ENCODE results near the gene COL4A2.

Gene COL4A2

DNA sequence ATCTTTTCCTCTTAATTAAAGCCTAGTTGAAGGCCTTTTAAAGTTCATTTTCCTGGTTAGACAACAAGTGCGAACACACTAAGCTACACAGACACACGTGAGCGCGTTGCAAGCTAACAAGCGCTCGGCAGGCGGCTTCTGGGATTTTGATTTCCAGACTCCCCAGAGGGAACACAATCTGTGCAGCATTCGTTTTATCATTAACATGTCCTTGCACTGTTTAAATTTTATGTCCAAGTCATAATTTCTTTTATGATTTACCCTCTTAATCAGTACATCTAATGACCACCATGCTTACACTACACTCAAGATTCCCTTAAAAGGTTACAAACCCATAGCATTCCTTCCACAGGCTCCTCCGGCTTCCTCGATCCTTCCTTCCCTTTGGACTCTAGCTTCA, 16.9 kb upstream of the COL4A2 start:
- DNase-seq (ENCODE audit: low read depth), result no peak

DNA sequence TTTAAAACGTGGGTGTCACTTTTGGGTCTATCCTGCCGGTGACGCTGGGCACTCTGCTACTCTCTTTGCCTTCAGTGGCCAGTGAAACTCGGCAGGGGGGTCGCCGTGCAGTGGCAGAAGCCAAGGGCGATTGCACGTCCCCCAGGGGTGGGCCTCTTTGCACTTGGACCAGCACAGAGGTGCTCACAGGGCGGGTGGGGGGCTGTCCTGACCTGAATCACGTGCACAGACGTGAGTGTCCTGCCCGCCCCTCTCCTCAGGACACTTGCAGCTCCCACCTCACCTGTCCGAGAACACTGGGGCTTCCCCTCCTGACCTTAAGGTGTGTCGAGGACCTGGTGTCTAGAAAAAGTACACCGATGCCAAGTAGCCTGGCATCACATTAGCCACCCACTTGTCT, 16.3 kb upstream of the COL4A2 start:
- no peak for DNase-seq (ENCODE audit: low read depth)

DNA sequence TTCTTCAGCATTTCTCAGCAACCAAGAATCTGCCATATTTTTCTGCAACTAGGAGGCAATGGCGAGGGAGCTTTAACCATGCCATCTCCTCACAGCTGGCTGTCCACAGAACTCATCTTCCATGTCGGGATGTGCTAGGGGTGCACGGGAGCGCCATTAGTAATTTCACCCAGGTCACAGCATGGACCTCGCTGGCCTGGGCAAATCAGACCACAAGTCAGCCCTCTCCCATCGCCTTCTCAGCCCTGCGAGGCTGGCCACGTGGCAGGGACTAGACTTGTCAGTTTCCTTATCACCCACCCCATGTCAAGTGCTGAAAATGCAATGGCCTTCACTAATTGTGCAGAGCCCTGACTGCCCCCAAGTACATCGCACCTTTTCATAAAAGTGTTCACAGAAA, 15.8 kb upstream of the COL4A2 start:
- no peak for DNase-seq (ENCODE audit: low read depth)

GRCh38 chr13:110293037-110293436, 14.0 kb upstream of the COL4A2 start:
- no peak for DNase-seq (ENCODE audit: low read depth)

GRCh38 chr13:110293649-110294048, 13.4 kb upstream of the COL4A2 start:
- no peak for DNase-seq (ENCODE audit: low read depth)

- peak; percentile 51 for DNase-seq (ENCODE audit: low read depth)
Observed at GRCh38 chr13:110294146-110294545, 12.9 kb upstream of the COL4A2 start.

DNA sequence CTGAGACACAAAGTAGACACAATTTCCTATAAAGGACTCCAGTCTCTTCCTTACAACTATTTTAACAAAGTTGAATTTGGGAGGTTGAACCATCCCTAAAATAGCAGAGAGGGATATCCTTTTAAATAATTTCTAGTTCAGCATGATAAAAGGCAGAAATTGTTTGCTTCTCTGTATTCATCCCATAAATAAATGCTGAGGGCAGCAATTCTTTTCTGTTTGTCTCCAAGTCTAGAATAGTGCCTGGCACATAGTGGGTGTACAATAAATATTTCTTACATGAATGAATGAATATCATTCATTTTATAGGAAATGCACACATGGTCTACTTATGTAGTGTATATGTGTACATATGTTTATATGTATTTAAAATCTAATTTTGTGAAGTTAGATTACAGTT, 12.5 kb upstream of the COL4A2 start:
- DNase-seq (ENCODE audit: low read depth), result no peak

- DNase-seq (ENCODE audit: low read depth), result no peak
Observed at GRCh38 chr13:110297011-110297410, 10.1 kb upstream of the COL4A2 start.

GRCh38 chr13:110297766-110298504, 9.1 kb upstream of the COL4A2 start:
- DNase-seq (ENCODE audit: low read depth), result peak; percentile 36

DNA sequence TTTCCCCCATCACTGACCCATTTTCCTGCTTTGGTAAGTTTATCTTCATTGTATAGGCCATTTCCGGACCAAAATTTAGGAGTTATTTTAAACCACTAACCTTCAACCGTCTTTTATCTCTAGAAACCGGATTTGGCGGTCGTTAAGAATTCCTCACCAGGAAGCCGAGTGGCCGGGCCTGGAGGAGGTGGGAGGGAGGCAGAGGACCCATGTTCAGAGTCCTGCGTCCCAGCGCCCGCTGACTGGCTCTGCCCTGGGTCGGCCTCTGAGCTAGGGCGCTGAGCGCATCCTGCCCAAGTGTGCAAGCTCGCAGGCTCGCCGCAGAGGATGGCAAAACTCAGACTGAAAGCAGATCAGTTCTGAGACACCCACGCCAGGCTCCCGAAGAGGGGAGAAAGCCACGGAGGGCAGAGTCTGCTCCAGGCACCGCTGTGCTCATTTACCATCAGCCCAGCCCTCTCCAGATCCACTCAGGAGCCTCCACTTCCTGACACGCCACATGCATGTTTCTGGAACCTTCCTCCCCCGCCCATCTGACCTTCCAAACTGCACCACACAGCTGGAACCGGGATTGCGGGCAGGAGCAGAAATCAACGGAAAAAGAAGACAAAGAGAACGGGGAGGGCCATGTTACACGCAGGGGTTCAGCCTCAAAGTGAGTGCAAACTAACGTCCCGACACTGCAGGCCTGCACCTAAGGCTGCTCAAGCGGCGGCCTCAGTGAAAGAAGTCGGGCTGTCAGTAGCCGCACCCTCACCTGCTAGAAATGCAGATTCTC, 8.4 kb upstream of the COL4A2 start:
- peak; percentile 24 for DNase-seq (ENCODE audit: low read depth)

GRCh38 chr13:110299283-110299840, 7.7 kb upstream of the COL4A2 start:
- DNase-seq (ENCODE audit: low read depth), result no peak

DNA sequence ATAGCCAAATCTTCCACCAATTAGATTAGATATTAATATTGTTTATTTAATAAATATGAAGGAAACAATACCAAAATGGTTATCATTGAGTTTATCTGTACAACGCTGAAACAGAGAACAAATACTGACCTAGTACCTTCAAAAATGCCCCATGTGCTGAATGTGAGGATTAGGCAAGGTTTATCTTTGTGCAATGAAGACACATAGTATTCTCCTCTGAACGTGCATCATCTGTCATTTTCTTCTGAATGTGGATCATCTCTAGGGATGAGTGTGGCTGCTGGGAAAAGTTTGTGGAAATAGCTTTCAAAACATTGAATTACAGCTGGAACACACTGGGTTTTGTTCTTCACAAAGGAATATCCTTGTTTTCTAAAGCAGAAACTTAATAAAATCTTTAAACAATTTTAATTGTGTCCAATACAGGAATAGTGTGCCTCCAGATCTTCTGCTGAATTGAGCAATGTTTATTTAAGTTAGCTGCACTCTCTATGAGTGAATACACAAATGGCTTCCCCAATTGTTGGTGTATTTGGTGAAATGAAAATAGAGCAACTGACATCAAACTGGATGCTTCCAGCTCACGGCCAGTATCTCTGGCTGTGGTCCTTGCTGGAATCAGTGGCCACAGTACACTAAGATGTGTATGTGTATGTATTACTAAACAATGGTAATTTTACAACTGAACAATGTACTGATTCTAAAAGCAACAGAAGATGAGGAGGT, 6.8 kb upstream of the COL4A2 start:
- peak; percentile 59 for DNase-seq (ENCODE audit: low read depth)

DNA sequence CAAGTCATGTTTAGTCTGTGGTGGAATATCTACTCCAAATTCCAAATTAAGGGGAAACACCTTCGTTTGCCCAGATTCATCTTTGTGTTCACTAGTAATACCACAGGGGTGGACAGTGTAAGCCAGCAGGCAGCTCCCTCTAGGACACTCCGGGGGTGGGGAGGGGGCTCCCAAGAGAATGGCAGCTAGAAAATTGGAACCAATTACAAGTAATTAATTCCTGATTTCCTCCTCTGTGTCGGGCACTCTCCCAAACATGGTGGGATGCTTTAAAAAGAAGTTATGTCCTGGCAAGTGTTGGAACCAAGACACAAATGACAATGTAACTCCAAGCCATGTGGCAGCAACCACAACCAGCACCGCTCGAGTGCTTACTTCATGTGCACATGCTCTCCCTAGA, 6.0 kb upstream of the COL4A2 start:
- DNase-seq (ENCODE audit: low read depth), result no peak

- DNase-seq (ENCODE audit: low read depth), result peak; percentile 90
Observed at GRCh38 chr13:110301606-110302553, 5.2 kb upstream of the COL4A2 start.

DNA sequence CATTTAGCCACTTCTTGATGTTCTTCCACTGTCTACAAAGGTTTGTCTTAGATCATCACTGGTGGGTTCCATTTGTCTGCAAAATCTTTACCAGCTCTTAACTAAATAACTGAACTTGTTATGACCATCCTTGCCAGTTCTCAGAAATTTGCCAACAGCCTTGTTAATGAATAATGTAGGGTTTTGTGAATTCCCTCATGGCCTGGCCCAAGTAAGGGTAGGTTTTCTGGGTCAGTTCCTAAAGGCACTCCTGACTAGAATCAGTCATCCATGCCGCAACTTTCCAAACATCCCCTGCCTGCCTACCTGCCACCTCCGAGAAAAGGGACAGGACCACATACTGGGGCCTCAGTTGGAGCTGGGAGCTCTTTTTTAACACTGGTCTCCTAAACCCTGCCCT, 4.1 kb upstream of the COL4A2 start:
- no peak for DNase-seq (ENCODE audit: low read depth)

DNA sequence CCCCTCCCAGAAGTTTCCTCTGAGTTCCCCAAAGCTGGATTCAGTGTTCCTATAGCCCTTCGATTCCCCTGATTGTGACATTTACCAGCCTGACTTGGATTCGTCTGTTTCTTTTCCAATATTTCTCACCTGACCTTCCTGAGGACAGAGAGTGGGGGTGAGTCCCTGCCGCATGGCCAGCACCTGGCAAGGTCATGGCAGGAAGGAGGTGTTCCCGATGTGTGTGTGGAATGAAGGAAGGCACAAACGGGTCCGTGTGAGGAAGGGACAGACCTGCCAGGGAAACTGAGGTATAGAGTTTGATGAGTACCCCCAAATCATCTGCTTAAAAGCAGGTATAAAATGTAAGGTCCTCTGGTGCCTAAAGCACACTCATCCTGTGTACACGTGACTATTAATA, 3.4 kb upstream of the COL4A2 start:
- DNase-seq (ENCODE audit: low read depth), result no peak

GRCh38 chr13:110304256-110304655, 2.8 kb upstream of the COL4A2 start:
- DNase-seq (ENCODE audit: low read depth), result peak; percentile 74

DNA sequence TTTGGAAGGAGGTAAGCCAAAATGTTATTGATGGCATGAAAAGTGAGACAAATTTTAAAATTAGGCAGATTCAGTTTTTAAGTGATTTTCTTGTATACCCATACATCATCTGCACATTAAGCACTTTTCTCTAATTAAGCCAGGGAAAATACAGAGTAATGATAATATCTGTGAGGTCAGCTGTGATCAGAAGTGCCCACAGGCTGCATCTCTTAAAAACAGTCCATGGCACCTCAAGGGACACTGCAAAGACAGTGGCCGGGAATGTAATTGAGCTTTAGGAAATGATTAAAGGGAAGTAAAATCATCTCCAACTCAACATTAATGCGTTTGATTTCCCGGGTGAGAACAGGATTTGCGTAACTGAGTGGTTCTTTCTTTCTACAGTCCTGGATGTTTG, 2.1 kb upstream of the COL4A2 start:
- DNase-seq (ENCODE audit: low read depth), result peak; percentile 47

DNA sequence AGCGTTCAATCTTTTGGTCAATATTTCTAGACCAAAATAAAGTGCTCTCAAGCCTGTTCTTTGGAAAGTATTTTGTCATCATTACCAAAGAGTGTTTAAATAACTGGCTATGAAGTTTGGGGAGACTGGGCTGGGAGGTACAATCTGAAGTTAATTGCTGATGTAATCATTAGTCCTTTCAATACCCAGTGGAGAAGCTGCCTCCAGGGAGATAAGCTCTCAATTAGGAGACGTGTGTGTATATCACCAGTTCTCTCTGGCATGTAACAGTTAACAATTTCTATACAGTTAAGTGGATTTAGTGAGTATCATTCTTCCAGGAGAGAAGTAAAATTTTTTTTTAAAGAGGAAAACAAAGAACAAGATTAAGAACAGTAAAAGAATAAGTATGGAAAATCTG, 1.5 kb upstream of the COL4A2 start:
- no peak for DNase-seq (ENCODE audit: low read depth)

DNA sequence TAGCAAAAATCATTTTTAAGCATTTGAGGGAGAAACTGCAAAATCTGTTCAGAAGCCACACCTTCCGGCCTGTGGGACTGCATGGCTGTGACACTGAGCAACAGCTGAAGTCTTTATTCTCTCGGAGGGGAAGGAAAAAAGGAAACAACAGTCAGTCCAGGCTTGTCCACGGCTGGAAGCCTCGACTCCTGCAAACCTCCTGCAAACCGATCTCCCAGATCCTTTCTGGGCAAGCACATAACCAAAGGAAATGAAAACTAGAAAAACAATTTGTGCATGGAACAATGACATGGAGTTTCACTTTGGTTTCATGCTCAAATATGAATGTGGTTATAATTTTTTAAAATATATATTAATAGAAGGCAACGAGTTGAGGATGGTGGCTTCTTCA, 1.1 kb upstream of the COL4A2 start:
- no peak for DNase-seq (ENCODE audit: low read depth)

- peak; percentile 61 for DNase-seq (ENCODE audit: low read depth)
Observed at GRCh38 chr13:110306340-110306959, 634 bp upstream of the COL4A2 start.

All from iris pigment epithelial cell (primary cell).